Kidney tubule cell (primary cell): ENCODE data around the gene C16orf90.

ENCODE experiments used
- DNase-seq: peaks from one replicate; pipeline ENCODE4 v3.0.0-alpha.2; 2018; ENCODE audit warnings: low spot score

Gene C16orf90

DNA sequence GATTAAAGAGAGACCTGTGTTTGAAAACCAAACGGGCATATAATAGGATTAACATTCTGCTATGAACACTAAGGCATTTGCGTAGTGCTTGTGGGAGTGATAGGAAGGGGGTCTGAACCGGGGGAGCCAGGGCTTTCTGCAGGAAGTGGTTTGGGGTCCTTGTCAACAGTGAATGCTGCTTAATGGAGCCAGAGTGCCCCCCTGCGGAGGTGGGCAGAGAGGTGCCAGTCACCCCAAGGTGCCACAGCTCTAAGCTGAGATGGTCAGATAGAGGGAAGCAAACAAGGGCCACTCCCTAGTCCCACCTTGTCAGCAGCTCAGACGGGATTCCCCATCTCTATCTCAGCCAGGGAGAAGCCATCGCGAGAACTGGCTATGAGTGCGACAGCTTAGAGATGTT, 34.1 kb downstream of the C16orf90 start:
- no peak for DNase-seq

DNA sequence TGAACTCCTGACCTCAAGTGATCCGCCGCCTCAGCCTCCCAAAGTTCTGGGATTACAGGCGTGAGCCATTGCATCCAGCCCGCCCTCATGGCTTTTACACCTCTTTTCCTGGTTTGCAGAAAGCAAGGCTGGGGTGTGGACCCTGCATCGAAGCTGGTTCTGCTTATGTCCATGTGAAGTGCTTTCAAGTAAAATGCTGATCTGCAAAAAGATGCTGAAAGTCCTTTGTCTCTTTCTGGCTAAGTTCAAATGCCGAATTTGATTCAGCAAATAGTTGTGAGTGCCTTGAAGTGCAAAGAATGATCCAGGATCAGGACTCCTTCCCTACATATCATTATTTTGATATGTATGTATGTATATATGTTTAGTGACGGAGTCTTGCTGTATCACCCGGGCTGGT, 34.7 kb downstream of the C16orf90 start:
- DNase-seq = no peak

DNA sequence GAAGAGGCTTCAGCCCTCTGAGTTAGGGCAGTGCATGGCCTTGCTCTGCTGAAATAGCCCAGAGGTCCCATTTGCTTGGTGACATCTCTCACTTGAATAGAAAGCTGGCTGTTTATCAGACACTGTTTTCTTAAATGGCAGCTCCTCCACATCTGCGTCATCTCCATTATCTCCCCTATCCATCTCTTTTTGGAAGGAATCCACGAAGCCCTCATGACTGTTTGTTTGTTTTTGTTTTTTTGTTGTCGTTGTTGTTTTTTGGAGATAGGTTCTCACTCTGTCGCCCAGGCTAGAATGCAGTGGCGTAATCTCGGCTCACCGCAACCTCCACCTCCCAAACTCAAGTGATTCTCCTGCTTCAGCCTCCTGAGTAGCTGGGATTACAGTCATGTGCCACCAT, 35.2 kb downstream of the C16orf90 start:
- no peak for DNase-seq

DNA sequence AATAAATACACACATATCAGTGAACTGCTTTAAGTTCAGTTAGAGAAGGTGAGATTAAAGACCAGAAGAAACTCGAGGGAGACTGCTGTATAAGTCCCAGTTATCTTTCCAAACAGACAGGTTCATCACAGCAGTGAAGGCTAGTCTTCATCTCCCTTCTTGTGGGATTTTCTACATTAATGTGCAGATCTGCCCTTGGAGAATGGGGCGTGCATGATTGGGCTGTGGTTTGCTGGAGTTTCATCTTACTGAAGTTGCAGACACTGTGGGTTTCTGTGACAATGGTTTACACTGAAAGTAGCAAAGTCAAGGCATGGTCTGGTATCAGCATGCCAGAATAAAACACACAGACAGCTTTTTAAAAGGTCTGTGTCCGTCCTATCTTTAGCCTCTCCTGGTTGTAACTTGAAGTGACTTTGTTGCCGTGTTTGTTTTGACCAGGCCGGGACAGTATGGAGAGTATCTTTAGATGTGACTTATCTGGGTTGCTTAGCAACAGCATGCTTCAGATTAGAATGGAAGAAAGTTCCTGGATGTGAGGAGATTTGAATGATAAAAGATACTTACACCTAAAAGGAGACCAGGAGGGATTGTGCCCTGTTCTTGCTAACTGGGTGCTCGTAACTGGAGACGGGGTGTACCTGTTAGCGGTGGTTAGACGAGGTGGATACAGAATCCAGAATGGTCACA, 35.7 kb downstream of the C16orf90 start:
- DNase-seq = peak; percentile 50

DNA sequence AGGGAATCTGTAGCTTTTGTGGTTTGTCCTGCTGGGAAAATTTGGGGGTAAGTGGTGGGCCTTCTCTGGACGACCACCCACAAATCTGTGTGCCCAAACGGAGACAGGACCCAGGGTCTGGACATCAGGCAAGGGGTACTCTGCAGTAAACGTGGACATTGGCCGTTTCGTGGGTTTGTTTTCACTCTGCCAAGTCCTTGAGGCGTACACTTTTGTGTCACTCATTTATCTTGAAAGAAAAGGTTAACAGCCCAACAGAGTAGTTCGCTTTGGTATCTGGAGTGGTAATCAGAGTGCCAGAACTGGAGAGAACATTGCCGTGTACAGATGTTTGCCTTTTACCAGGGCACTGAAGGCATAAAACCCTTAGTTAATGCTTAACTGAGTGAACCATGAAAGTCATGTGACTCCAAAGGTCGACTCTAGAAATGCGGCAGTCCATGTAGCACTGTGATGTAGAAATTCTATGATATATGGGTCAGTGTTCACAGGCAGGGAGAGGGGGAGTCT, 36.4 kb downstream of the C16orf90 start:
- DNase-seq = peak; percentile 80

DNA sequence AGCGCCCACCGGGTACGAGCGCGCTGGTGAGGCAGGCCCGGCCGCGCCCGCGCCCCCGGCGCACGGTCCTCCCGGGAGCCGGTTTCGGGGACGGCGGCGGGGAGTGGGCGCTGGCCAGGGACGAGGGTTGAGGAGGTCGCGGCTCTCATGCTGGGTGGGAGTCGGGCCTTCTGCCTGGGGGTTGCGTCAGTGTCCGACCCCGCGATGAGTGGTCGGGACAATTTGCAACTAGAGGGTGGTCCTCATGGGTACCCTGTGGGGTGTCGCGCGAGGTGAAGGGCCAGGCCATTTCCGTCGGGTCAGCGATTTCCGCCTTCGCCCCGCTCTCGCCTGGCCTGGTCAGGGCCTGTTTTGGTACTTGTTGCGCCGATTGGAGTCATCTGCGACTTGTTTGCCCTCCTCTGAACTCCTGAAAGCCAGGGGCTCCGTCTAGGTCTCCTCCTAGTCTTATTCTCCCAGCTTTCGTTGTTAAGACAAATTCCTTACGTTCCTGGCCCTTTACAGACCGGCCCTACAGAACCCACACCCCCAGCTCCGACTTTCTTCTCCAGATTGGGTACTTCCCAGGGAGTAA, 36.9 kb downstream of the C16orf90 start:
- DNase-seq = peak; percentile 37

DNA sequence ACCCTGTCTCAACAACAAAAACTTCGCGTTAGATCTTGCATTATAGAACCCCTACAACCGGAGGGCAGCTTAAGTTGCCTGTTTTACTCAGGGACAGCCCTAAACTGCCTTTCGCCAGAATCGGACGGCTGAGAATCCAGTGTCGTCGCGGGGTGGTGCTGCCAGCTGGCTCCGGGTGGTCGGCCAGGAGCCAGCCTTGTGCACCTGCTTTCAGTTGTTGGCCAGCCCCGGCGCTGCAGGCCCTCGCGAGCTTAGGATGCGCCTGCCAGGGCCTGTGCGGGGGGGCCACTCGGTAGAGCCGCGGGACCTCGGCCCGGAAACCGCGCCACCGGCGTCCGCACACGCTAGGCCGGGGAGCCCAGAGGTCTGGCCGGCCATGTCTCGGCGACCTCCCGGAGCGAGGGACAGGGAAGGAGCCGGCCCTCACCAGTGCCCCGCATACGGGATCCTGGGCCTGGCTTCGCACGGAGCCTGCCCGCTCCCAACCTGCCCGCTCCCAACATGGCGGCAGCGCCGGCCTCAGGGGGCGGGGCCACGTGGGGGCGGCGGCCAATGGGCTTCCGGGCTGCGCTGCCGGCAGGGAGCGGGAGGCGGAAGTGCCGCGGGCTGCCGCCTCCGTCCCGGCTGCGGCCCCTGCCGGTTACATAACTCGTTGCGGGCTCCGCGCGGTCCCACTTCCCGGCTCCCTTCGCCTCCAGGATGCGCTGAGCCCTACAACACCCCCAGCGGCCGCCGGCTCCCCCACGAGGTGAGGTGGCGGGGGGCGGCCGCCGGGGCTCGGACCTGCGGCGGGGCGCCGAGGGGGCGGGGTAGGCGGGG, 37.6 kb downstream of the C16orf90 start:
- DNase-seq = peak; percentile 92

DNA sequence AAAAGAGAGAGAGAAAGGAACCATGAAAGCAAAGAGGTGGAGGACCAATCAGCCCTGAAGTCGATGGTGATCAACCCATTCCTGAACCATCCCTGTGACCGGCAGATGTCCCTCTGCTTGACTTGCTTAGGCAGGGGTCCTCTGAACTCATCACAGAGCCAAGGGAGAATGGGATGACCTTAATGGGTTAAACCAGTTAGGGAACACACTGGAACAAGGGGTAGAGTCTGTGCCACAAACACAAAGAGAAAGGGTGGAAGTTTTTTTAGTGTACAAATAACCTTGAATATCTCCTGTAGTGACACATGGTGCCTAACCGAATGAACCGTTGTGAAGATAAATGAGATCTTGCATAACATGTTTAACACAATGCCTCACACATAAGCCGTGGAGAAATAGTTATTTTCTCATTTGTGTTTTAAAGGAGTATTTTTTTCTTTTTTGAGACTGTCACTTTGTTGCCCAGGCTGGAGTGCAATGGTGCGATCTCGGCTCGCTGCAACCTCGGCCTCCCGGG, 40.6 kb downstream of the C16orf90 start:
- no peak for DNase-seq

DNA sequence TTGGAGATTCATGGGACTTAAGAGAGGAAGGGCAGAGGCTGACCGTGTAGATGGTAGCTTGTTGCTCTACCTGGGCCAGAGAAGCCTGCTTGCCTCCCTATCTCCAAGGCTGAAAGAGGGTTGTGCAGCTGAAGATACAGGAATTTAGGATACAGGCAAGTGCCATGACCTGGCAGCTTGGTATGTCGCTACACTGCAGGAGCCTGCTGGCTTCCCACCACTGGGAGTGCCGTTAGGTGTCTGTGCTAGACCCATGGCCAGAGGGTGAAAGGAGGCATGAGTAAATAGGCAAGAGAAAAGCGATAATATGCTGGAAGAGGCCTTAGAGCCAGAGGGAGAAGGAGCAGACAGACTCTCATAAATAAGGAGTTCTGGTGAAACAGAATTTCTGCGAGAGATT, 41.2 kb downstream of the C16orf90 start:
- peak; percentile 50 for DNase-seq

DNA sequence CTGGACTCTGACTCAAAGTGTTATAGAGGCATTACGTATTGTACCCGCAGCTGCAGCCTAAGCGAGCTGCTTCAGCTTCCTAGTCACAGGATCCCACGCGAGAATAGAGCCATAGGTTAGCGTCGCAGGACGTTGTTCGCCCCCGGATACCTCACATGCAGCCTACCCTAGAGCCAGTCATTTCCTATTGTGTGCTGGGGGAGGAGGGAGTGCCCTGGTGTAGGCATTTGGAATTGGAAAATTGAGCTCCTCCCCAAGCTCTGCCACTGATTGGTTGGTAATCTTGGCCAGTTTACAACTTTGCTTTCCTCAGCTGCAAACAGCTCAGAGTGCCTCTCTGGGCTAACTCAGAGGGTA, 51.3 kb downstream of the C16orf90 start:
- peak; percentile 76 for DNase-seq
